ENCODE data around the gene TRIM74.
"Not testable (repeated sequence)": the region's sequence is repeated elsewhere in the genome, so short reads cannot be mapped to it uniquely, and the experiment has no call there.

Gene TRIM74
- 0.21 to 0.24 reads per million in 2 donors for total RNA-seq

DNA sequence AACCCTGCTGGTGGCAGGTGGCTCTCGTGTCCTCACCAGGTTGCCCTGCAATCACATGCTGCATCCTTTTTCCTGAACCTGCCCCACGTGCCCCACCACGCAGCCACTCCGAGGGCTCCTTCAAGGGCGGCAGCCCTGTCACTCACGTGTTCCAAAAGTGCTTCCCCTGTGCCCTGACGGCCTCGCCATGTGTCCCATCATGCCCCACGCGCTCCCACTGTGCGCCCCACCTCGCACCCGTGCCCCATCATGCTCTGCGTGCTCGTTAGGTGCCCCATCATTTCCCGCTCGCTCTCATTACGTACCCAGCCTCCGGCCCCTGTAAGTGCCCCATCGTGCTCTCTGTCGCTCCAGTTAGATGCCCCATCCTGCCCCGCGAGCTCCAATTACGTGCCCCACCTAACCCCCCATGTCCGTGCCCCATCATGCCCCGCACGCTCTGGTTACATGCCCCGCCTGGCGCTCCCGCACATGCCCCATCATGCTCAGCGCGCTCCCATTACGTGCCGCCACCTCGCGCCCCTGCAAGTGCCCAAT is at the start of gene TRIM74:
TRIM74 (minus strand) TSS at position 487 of the 537 bp plus-strand sequence. CDS start 3,309 bp downstream, outside the sequence.
- not testable (repeated sequence) for DNase-seq

DNA sequence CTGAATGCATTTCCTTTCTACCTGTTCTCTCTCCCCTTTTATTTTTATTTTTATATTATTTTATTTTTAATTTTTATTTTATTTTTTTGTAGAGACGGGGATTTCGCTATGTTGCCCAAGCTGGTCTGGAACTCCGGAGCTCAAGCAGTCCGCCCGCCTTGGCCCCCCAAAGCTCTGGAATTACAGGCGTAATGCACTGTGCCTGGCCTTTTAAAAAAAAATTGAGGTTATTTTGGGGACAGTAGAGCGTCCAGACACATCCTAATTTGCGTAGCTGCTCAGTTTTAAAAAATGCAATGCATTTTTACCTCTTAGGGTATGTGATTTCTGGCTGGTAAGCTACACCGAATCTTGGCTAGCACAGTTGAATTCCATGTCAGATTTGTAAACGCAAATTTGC is 37.2 kb upstream of the TRIM74 start:
- DNase-seq = not testable (repeated sequence)

DNA sequence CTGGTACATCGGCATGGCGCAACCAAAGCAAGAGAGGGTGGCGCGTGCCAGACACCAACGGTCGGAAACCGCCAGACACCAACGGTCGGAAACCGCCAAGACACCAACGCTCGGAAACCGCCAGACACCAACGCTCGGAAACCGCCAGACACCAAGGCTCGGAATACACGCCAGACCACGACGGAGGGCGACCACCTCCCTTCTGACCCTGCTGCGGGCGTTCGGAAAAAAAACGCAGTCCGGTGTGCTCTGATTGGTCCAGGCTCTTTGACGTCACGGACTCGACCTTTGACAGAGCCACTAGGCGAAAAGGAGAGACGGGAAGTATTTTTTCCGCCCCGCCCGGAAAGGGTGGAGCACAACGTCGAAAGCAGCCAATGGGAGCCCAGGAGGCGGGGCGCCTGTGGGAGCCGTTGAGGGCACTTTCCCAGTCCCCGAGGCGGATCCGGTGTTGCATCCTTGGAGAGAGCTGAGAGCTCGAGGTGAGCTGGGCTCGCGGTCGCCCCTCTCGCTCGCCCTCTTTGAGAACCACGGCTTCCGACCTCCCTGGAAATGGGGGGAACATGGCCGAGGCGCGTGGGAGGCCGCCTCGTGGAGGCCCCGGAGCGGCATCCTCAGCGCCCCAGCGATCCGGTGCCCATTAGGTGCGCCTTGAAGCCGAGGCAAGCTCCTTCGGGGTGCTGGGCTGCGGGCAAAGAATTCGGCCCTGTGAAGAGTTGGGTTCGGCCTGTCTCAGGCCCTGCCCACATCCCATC is 36.6 kb upstream of the TRIM74 start:
- peak; percentile 74 for DNase-seq

DNA sequence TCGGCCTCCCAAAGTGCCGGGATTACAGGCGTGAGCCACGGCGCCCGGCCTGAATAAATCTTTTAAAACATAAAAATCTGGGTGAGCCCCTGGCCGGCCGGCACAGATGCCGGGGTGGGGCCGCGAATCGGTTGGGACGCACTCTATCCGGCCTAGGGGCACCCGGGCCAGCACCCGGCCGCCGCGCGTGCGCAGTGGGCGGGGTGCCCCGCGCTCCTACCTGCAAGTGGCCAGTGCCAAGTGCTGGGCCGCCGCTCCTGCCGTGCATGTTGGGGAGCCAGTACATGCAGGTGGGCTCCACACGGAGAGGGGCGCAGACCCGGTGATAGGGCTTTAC is 36.1 kb upstream of the TRIM74 start:
- peak; percentile 51 for DNase-seq

DNA sequence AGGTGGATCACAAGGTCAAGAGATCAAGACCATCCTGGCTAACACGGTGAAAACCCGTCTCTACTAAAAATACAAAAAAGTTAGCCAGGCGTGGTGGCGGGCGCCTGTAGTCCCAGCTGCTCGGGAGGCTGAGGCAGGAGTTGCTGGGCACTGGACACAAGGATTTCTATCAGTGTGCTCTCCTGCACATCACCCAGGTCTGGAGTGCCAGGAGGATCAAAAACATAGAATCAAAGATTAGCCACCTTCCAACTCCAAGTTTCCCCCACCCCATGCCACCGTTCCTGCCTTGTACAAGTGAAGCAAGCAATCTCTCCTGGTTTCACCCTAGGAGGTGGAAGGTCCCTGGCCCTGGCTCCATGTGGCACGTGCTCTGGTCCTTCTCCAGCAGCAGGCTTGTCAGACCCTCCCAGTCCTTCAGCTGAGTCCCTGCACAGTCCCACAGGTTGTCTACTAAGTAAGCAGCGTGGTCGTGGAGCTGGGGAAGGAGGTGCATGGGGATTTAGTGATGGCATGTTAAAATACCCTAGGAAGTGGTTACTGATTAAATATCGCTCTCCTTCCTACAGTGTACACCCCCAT is 28.7 kb upstream of the TRIM74 start:
- not testable (repeated sequence) for DNase-seq

DNA sequence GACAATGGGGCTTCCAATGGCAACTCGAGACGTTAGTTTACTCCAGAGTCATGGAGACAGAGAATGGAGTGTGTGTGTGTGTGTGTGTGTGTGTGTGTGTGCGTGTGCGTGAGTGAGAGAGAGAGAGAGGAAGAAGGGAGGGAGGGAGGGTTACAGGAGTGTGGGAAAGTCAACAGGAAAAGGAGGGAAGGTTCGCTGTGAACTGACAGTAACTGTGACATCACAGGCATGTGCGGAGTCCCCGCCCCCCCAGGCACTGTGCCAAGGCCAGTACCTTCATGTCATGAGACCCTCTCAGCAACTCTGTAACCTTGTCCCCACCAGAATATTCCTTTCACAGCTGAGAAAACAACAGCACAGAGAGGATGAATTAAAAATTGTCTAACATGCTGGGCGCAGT is 28.2 kb upstream of the TRIM74 start:
- DNase-seq = not testable (repeated sequence)

DNA sequence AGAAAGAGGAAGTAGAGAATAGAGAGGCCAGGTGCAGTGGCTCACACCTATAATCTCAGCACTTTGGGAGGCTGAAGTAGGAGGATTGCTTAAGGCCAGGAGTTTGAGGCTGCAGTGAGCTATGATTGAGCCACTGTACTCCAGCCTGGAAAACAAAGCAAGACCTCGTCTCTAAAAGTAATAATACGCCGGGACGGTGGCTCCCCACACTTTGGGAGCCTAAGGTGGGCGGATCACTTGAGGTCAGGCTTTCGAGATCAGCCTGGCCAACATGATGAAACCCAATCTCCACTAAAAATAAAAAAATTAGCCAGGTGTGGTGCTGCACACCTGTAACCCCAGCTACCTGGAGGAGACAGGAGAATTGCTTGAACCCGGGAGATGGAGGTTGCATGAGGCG is 26.2 kb upstream of the TRIM74 start:
- not testable (repeated sequence) for DNase-seq

DNA sequence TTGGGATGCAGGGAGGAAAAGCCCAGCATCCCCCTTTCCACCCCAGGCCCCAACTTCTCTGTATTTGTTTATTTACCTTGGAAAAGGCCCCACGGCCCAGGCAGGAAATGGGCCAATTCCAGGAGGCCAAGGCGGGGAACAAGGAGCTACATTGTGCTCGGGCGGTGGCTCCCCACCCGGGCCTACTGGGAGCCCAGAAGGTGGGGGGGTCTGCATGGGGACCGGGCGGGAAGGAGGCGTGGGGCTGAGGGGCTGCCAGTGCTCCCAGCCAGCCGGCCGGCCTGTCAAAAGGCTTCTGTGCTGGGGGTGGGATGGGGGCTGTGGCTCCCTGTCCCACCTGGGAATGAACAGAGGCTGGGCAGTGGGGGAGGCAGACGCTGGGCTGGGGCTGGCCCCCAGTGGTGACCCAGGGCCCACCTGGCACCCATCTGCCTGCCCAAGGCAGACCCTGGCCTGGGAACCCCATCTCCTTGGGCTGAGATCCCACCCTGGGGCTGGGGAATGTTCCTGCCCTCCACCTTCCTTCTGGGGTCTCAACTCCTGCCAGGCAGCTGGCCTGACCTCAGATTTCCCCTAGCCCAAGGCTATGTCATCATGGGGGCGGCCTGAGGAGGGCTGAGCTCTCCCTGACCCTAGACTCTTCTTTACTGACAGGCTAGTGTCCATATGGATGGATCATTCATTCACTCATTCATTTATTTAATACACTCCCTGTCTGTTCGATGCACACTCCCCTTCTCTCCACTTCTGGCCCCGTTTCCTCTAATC is 21.1 kb upstream of the TRIM74 start:
- not testable (repeated sequence) for DNase-seq

DNA sequence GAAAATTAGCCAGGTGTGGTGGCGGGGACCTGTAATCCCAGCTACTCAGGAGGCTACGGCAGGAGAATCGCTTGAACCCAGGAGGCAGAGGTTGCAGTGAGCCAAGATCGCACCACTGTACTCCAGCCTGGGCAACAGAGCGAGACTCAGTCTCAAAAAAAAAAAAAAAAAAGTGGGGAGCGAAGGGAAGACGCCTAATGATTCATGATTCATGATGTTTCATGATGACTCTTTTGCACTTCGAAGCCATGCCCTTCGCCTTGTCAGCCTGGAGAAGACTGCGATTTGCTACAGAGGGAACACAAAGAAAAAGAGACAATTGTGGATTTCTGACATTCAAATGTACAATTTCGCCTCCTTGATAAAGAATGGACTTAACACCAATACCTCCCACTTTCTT is 12.8 kb upstream of the TRIM74 start:
- not testable (repeated sequence) for DNase-seq

DNA sequence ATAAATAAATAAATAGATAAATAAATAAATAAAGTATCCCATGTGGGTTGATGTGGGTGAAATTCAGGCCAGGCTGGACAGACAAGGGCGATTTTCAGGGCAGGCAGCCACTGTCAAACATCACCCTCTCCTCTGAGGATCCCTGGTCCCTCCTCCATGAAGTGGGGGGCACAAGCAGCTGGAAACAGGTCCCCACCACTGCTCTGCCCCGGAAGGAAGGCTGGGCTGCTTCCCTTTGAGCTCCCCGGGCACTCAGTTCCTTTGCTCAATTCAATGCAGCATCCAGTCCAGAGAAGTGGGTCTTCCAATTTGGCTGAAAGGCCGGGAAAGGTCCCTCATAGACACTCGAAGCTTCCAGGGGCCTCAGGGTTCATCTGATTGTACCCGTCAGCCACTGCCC is 11.1 kb upstream of the TRIM74 start:
- DNase-seq = not testable (repeated sequence)

DNA sequence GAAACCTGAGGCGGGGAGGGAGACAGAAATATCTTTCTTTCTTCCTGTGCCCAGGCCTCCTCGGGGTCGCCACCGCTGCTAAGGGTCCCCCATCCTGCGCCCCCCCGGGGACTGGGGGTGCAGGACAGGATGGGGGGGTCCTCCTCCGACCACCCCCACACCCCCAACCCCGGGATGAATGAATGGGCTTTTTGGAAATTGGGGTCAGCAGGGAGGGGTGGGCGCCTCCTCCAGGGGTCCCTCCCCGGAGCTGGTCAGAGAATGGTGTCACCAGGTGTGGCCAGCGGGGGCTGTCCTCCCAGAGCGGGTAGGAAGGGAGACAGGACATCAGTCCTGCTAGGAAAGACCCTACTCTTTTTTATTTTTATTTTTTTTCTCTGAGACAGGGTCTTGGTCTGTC is 7.2 kb upstream of the TRIM74 start:
- DNase-seq = not testable (repeated sequence)

DNA sequence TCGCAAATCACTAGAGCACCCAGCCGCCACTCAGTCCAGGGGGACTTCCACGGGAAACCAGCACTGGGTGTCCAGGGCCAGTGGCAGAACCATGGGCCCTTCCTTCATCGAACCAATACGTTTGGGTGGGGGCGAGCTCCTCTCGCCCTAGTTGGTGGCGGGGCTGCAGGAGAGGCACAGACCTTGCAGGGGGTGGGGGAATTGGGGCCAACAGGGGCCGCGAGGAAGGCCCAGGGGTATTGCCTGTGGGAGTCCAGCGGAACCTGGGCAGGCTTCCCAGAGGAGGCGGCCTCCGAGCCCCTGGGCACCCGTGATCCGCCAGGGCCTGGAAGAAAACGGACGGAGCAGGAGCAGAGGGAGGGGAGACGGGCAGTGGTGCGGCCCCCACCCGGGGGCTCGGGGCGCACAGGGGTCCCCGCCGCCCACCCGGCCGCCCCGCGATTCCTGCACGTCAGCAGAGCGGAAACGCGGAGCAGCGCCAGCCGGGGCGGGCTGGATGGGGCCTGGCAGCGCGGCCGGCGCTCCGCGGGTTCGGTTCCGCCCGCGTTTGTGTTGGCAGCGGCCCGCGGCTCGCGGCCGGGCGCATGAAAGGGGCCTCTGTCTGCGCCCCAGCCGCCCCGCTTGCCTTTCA is 6.5 kb upstream of the TRIM74 start:
- not testable (repeated sequence) for DNase-seq

DNA sequence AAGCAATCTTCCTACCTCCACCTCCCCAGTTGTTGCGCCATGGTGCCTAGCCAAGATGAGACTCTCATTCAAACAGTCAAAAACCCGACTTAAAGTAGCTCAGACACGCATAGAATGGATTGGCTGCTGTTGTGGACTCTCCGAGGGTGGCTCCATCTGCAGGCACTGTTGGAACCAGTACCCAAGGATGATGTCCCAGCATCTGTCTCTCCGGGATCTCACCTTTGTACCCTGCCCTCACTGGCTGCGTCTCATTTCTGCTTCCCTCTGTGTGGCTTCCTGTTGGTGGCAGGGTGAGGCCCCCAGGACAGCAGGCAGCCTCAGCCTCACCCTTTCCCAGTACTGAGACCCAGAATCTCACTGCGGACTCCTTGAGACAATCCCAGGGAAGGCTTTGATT is 5.5 kb upstream of the TRIM74 start:
- not testable (repeated sequence) for DNase-seq

DNA sequence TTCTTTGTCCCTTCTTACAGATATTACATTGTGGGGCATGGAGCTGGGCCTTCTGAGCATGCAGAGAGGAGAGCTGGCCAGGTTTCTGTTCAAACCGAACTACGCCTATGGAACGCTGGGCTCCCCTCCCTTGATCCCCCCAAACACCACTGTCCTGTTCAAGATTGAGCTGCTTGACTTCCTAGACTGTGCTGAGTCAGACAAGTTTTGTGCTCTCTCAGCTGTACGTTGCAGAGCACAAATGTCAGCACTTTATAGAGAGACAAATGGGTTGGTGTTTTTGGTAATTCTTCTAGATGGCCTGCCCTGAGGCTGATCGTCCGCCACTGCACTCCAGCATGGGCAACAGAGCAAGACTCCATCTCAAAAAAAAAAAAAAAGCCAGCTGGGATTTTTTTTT is 2.2 kb upstream of the TRIM74 start:
- DNase-seq = not testable (repeated sequence)

DNA sequence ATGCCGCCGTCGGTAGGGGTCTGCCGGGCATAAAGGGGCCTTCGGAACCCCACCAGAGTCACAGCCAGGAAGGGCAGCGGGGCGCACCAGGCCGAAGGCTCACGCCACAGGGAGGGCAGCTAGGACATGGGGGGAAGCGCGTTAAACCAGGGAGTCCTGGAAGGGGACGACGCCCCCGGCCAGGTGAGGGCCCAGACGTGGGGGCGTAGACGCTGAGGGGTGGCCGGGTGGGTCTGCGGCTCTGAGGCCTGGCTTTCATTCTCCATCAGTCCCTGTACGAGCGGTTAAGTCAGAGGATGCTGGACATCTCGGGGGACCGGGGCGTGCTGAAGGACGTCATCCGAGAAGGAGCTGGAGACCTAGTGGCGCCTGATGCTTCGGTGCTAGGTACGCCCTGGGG is 422 bp upstream of the TRIM74 start:
- DNase-seq = not testable (repeated sequence)

DNA sequence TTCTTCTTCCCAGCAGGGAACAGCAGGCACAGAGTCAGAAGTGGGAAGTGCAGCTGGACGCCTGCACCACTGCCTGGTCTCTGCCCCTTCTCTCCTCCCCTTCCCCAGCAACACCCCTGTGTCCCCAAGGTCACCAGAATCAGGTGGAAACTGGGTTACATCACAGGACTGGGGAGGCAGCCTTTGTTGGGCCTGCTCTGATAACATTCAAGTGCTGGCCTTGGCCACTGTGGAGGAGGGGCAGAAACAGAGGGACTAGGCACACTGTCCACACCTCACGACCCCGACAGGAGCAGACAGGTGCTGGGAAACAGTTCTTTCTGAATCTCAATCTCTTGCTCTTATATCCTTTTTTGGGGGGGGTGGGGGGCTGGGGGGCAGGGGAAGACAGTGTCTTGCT is 2.4 kb downstream of the TRIM74 start:
- DNase-seq = not testable (repeated sequence)

DNA sequence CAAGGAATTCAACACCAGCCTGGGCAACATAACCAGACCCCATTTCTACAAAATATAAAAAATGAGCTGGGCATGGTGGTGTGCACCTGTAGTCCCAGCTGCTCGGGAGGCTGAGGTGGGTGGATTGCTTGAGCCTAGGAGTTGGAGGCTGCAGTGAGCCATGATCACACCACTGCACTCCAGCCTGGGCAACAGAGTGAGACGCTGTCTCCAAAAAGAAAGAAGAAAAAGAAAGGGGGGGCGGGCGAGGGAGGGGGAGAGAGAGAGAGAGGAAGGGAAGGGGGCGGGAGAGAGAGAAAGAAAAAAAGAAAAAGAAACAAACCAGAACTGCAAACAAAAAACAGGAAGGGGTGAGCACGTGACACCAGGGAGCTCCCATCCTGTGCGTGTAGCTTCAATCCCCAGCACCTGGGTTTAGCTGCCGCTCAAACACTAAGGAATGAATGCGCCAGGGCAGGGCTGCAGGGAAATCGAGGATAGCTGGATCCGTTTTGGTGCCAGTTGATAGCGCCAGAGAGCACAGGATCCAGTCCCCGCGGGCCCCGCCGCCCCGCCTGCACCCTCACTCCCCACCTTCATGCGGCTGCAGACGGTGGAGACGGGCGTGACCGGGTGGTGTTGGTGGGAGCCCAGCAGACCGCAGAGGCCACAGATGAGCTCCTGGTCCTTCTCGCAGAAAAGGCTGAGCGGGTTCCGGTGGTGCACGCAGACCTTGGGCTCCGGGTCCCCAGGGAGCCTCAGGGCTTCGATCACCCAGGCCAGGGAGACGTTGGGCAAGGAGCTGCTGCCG is 3.9 kb downstream of the TRIM74 start:
- DNase-seq = not testable (repeated sequence)

DNA sequence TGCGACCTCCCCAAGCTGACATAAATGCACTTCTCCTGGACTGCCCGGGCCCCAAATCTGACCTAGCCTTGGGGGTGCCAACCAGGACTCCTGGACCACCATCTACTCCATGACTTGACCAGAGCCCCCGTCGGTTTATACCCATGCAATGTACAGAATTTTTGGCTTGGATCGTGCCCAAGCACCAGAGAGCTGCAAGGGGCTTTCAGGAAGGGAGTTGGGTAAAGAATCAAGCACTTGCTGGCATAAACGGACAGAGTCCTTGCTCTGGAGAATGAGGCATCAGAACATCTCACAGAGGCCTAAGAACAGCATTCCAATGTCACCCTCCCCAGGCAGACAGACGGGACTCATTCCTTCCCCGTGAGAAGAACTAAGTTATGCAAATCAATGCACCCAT is 6.2 kb downstream of the TRIM74 start:
- DNase-seq = not testable (repeated sequence)

DNA sequence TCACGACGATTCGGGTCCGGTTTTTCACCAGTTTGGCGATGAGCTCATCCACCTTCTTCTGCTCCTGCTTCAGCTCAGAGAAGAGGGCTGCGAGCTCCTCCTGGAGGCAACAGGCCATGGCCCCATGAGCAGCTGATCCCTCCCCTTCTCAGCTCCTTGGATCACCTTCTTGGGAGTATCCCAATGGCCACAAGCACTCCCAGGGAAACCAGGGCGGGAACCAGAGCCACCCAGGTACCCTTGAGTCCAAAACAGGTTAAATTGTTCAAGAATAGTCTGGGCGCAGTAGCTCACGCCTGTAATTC is 8.0 kb downstream of the TRIM74 start:
- DNase-seq = not testable (repeated sequence)

DNA sequence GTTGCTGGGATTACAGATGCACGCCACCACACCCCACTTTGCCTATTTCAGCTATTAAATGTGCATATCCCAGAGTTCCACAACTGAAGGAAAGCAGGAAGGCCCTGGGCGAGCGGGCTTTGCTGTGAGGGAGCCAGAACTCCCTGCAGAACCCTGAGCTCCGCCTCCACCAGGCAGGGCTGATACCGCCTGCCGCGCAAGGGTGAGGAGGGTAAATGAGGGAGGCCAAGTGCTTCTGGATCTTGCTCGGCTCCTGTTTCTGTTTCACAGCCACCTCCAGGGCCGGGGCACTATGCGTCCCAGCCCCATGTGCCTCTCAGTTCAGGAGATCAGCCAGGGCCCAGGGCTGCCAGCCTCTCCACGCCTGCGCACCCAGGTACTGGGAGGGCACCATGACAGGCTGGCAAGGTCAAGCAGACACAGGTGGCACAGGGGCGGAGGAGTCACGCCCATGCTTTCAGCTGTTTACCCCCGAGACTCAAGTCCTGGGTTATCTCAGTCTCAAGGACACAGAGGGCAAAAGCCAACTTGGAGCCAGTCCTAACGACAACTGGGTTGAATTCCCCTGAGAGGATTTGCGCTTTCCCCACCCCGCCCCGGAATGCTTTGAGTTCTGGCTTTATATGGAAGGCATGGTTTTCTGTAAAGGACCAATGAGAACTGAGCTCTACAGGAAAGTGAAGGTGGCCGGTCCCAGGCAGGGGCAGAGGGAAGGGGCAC is 8.5 kb downstream of the TRIM74 start:
- not testable (repeated sequence) for DNase-seq

DNA sequence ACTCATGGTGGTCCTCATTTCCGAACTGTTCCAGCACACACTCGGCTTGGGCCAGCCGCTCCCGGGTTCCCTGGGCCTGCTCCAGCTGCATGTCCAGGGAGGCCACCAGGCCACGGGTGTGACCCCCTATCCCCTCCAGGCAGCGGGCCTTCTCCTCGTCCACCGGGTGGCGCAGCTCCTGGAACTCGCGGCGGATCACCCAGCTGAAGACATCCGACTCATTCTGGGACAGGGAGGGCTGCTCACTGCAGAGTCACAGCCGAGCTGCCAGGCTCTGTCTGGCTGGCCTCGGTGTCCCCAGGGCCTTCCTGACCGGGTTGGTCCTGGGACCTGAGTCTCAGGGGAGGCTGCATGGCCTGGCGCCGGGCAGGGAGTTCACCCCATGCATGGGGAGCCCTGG is 9.2 kb downstream of the TRIM74 start:
- DNase-seq = not testable (repeated sequence)
